Neutrophil (primary cell): ENCODE measurements around the gene IL17RB.
A peak's percentile ranks its signal among the peaks of the same experiment; 100 is the strongest.

Experiments used
- H3K27ac ChIP-seq: fragments of 200-600 bp; sonication (generic); 2 replicates; pipeline ENCODE4 v1.5.1; 2016; ENCODE audit warnings: mild to moderate bottlenecking, moderate library complexity
- H3K27me3 ChIP-seq: fragments of 200-600 bp; sonication (generic); 2 replicates; pipeline ENCODE4 v1.6.0; 2016; ENCODE audit warnings: mild to moderate bottlenecking
- H3K36me3 ChIP-seq: fragments of 200-600 bp; sonication (generic); 2 replicates; pipeline ENCODE4 v1.5.1; 2017
- H3K4me1 ChIP-seq, 2 experiments: fragments of 200-600 bp in 1 of 2; sonication (generic) in 1 of 2; 1 replicate in 1 of 2; 2 replicates in 1 of 2; pipeline versions ENCODE4 v1.5.1 to v1.6.1; 2013 to 2016; ENCODE audit warnings: low read depth in 1 of 2, low read length in 1 of 2, mild to moderate bottlenecking in 1 of 2, moderate library complexity in 1 of 2; ENCODE audit not compliant: control insufficient read depth in 1 of 2, insufficient read depth in 1 of 2
- H3K4me3 ChIP-seq, 2 experiments: fragments of 200-600 bp in 1 of 2; sonication (generic) in 1 of 2; 1 replicate in 1 of 2; 2 replicates in 1 of 2; pipeline ENCODE4 v1.5.1; 2013 to 2016; ENCODE audit warnings: low read depth in 1 of 2, low read length in 1 of 2, mild to moderate bottlenecking in 1 of 2, moderate library complexity in 1 of 2
- H3K9me3 ChIP-seq: fragments of 200-600 bp; sonication (generic); 2 replicates; pipeline ENCODE4 v1.5.1; 2016
- TF ChIP-seq, protein P1 (sequence below): fragments of 200-600 bp; sonication (generic); IDR thresholded peaks from 2 replicates; pipeline ENCODE4 v1.5.1; 2016; ENCODE audit warnings: antibody characterized with exemption

The IL17RB gene

DNA sequence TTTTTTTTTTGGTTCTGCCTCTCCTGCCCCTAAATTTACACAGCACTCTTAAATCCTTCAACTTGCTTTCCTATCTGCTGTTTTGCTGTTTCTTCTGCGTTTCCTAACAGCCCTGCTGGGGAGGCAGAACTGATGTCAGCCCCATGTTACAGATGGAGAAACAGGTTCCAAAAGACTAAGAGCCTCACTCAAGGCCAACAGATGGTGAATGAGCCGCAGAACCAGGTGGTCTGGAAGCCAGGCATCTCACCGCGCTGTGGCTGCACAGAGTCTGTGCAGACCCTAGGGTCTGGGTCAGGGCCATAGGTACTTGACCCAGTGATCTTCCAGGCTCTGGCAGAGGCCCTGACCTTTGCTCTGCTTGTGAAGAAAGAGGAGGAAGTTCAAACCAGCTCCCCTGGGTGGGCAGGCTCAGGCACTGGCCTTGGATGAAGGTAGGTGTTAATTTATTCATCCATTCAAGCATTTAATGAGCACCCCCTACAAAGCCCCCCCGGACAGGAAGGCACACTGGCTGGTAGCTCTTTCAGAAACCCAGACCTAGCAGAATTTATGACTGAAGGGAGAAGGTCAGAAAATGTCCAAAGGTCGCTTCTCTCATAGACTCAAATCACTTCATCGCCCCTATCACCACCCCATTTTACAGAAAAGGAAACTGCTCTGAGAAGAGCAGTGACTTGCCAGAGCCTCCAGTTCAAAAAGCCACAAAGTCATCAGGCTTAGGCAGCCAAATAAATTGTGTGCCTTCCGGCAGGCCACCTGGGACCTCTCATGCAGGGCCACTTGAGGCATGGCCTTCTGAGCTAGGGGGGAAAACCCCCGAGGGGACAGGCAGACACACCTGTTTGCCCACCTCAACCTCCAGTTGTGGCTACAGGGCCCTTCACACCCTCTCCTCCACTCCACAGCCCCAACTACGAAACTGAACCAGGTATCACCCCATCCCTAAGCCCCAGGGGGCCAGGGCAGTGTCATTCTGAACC is 2.9 kb upstream of the IL17RB start:
- Histone ChIP-seq H3K27me3 (peaks cover 55% of the 10 kb centered on the region), H3K4me1 (peaks cover 15 to 17% of the 10 kb centered on the region in 2 experiments), H3K27ac (no peak overlapping the region), H3K4me3 (no peak overlapping the region), H3K9me3 (no peaks in the 10 kb centered on the region), H3K36me3 (no peaks in the 10 kb centered on the region)
- TF ChIP-seq, protein P1, sequence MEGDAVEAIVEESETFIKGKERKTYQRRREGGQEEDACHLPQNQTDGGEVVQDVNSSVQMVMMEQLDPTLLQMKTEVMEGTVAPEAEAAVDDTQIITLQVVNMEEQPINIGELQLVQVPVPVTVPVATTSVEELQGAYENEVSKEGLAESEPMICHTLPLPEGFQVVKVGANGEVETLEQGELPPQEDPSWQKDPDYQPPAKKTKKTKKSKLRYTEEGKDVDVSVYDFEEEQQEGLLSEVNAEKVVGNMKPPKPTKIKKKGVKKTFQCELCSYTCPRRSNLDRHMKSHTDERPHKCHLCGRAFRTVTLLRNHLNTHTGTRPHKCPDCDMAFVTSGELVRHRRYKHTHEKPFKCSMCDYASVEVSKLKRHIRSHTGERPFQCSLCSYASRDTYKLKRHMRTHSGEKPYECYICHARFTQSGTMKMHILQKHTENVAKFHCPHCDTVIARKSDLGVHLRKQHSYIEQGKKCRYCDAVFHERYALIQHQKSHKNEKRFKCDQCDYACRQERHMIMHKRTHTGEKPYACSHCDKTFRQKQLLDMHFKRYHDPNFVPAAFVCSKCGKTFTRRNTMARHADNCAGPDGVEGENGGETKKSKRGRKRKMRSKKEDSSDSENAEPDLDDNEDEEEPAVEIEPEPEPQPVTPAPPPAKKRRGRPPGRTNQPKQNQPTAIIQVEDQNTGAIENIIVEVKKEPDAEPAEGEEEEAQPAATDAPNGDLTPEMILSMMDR = no peak

DNA sequence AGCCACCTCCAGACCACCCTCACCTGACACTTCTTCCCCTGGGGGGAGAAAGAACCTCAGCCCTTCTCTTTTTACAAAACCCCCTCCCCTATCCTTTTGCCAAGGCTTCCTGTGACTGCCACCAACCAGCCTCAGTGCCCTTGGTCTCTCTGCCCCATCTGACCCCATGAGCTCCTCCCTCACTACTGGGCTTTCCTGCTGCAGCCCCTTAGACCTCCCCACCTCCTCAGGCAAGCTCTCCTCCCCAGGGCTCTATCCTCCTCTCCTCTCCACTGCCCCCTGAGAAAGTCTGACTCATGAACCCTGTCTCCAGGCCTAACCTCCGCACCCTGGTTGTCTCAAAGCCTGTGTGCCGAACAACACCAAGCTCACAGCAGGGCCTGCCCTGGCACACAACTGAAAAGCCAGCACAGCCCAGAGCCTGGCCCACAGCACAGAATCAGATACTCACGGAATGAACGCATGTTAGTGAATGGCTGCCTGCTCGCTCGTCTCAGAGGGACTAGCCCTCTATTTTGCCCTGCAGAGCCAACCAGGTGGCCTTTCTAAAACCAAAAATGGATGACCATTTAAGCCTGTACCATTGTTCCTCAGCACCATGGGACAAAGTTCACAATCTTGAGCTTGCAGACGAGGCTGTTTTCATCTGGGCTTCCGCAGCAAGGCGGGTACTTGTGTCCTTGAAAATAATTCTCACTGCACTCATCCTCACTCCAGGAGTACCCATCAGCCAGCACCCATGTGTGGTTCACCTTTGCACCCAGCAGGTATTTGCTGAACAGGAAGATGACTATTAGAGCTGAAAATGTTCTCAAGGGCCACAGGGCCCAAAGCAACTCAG is 1.9 kb upstream of the IL17RB start:
- no peaks in the 10 kb centered on the region for H3K9me3 ChIP-seq
- TF ChIP-seq, protein P1 = no peak
- H3K27me3 ChIP-seq = peaks cover 64% of the 10 kb centered on the region
- no peak overlapping the region for H3K4me3 ChIP-seq
- H3K27ac ChIP-seq = no peak overlapping the region
- H3K36me3 ChIP-seq = no peaks in the 10 kb centered on the region
- H3K4me1 ChIP-seq = peaks cover 15 to 17% of the 10 kb centered on the region in 2 experiments

DNA sequence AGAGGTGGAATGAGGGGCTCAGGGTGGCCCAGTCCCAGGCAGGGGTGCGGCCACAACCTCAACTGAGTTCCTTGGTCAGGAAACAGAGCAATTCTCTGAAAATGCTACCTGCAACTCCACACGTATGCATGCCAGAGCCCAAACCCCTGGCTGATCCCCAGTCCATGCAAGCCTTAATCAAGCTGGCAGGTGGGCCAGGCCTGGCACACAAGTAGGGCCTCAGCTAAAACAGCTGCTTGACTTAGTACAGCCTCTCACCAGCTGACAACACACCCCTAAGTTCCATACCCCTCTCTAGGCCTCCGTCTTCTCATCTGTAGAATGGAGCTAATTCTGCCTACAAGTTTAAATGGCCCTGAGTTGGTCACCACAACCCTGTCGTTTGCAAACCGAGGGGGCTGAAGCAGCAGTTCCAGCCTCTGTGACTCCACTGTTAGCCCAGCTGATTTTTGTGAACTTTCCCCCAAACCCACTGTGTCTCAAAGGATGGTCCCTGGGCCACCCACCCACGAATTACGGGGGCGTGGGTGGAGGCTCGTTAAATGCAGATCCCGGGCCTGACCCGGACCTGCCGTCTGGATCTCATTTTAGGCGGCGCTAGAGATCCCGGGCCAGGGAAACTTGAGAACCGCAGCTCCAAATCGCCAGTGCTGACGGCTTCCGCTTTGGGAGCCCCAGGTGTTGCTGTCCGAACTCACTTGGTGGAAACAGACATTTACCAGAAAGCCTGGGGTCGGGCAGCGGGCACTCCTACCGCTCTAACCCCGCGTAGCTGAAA is 1.1 kb upstream of the IL17RB start:
- Histone ChIP-seq H3K9me3 (no peaks in the 10 kb centered on the region), H3K36me3 (no peaks in the 10 kb centered on the region), H3K4me1 (peaks cover 15 to 17% of the 10 kb centered on the region in 2 experiments), H3K27ac (no peak overlapping the region), H3K4me3 (peak overlapping the region; percentile 57 to 66), H3K27me3 (peaks cover 71% of the 10 kb centered on the region)
- TF ChIP-seq, protein P1 = no peak

DNA sequence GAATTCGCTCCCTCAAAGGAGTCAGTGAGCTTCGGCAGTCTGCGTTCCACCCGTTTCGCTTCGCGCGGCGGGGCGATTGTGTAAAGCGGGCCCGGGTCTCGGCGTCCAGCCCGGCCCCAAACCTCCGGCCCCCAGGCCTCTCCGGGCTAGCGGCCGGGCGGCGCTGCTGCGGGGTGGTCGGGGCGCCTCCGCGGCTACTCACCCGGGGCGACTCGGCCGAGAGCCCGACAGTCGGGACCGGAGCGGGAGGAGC is 561 bp upstream of the IL17RB start:
- Histone ChIP-seq H3K27ac (no peak overlapping the region), H3K27me3 (peaks cover 74% of the 10 kb centered on the region), H3K4me3 (peak overlapping the region; percentile 57 to 66), H3K9me3 (no peaks in the 10 kb centered on the region), H3K4me1 (peaks cover 15 to 17% of the 10 kb centered on the region in 2 experiments), H3K36me3 (no peaks in the 10 kb centered on the region)
- TF ChIP-seq, protein P1 = no peak

DNA sequence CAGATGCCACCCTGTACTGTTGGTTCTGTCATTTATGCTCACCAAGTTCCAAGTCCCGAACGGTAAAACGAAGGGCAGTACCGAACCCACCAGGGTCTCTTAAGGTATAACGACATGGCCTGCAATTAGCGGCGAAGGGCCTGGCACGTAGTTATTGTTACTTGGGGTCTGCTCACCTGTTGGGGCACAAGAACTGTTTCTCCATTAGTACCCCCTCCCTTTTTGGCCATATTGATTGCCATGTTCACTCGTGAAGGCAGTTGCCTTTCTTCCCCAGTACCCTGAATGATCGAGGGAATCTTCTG is 435 bp downstream of the IL17RB start:
- Histone ChIP-seq H3K4me3 (peak overlapping the region; percentile 57 to 66), H3K36me3 (no peaks in the 10 kb centered on the region), H3K27ac (no peak overlapping the region), H3K4me1 (peaks cover 15 to 17% of the 10 kb centered on the region in 2 experiments), H3K27me3 (peaks cover 82% of the 10 kb centered on the region), H3K9me3 (no peaks in the 10 kb centered on the region)
- TF ChIP-seq, protein P1 = no peak
